Gastrocnemius medialis (tissue), 4 donors: ENCODE results near the gene F11.

Experiments used
- CTCF ChIP-seq, 5 experiments: fragments of 450-650 bp in 3 of 5; fragments of 200-600 bp in 2 of 5; sonication (generic) in 2 of 5; IDR thresholded peaks in 4 of 5; conservative IDR thresholded peaks in 1 of 5; 1 replicate in 4 of 5; 2 replicates in 1 of 5; pipeline ENCODE4 v1.5.1; 2016 to 2019; ENCODE audit warnings: antibody characterized with exemption in 5 of 5, mild to moderate bottlenecking in 3 of 5, moderate library complexity in 3 of 5
- POLR2A ChIP-seq, 2 donors: fragments of 450-650 bp; IDR thresholded peaks; one replicate each; pipeline ENCODE4 v1.6.1; 2017; ENCODE audit warnings: antibody characterized with exemption in 2 of 2, mild to moderate bottlenecking in 2 of 2, moderate library complexity in 2 of 2

DNA sequence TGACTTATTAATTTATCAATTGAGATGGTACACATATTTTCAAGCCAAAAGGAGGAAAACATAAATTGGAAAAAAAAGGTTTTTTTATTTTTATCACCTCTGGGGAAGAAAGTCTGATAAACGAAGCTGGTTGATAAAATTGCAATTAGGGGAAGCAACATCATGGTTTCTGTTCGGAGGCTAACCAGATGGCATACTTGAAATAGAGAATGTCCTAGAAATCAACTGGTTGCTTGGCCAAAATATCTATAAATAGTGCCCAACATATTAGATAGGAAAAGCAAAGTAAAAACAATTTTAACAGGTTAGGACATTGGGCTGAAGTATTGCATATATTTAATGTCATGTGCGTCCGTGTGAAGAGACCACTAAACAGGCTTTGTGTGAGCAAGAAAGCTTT is 24.4 kb upstream of the F11 start:
- TF ChIP-seq POLR2A (IDR thresholded peaks at IDR 0.05), result no peak
- no peak for TF ChIP-seq CTCF (IDR thresholded peaks at IDR 0.05 in 4 of 5, conservative IDR thresholded peaks at IDR 0.05 in 1 of 5)
